Thyroid gland (tissue), 4 donors: Measurements from ENCODE around the gene INPP5F.

Source experiments
- POLR2A ChIP-seq, 2 donors: fragments of 450-650 bp; IDR thresholded peaks; one replicate each; pipeline ENCODE4 v1.6.1; 2017; ENCODE audit warnings: antibody characterized with exemption in 2 of 2, mild to moderate bottlenecking in 2 of 2, moderate library complexity in 1 of 2
- TF ChIP-seq, protein P1 (sequence below), 6 experiments: fragments of 200-600 bp in 3 of 6; fragments of 450-650 bp in 3 of 6; sonication (generic) in 3 of 6; IDR thresholded peaks; one replicate each; pipeline ENCODE4 v1.5.1; 2016 to 2019; ENCODE audit warnings: antibody characterized with exemption in 6 of 6, mild to moderate bottlenecking in 2 of 6, inconsistent platforms in 1 of 6, moderate library complexity in 1 of 6

DNA sequence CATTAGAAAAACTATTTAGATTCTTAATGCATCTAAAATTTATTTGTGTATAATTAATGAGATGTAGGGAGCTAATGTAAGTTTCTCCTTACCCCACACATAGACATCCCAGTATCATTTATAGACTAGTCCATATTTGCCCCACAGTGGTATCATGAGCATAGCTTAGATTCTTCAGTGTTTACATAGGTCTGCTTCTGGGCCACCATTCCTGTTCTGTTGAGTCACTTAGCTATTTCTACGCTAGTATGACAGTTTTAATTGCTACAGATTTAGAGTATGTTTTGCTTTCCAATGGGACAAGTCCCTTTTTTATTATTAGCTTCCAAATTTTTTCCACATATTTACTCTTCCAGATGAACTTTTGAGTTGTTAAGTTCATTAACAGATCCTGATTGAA lies 77.4 kb downstream of the INPP5F start:
- TF ChIP-seq, protein P1, sequence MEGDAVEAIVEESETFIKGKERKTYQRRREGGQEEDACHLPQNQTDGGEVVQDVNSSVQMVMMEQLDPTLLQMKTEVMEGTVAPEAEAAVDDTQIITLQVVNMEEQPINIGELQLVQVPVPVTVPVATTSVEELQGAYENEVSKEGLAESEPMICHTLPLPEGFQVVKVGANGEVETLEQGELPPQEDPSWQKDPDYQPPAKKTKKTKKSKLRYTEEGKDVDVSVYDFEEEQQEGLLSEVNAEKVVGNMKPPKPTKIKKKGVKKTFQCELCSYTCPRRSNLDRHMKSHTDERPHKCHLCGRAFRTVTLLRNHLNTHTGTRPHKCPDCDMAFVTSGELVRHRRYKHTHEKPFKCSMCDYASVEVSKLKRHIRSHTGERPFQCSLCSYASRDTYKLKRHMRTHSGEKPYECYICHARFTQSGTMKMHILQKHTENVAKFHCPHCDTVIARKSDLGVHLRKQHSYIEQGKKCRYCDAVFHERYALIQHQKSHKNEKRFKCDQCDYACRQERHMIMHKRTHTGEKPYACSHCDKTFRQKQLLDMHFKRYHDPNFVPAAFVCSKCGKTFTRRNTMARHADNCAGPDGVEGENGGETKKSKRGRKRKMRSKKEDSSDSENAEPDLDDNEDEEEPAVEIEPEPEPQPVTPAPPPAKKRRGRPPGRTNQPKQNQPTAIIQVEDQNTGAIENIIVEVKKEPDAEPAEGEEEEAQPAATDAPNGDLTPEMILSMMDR (IDR thresholded peaks at IDR 0.05) = no peak
- no peak for TF ChIP-seq POLR2A (IDR thresholded peaks at IDR 0.05)
